ENCODE data around the gene C13orf46. TPM values are rescaled to one million over a fixed set of nuclear protein-coding genes. Genes with fewer than 3 reads are reported as not detected.

Gene C13orf46
- total and polyA plus RNA-seq, 2 donors (not counting 1 experiment from before 2014, with no cell fraction given) = 0.50 to 0.56 TPM

DNA sequence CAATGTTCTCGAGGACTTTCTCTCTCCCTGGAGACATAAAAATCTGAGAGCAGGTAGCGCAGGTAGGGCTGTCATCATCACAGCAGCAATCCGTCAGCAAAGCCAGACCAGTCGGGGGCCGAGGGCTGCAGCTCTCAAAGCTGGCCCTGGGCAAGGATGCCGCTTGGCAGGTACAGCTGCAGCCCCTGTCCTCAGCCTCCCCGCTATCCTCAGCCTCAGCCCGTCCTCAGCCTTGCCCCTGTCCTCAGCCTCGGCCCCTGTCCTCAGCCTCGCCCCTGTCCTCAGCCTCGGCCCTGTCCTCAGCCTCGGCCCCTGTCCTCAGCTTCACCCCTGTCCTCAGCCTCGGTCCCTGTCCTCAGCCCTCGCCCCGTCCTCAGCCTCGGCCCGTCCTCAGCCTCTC lies 10.9 kb downstream of the C13orf46 start:
- Histone ChIP-seq H2AFZ (ENCODE audit: low read length) (no peak overlapping the region), H3K4me3 (replicated peaks in 1 of 4; ENCODE audit: control extremely low read depth in 1 of 4, insufficient read depth in 1 of 4, low read depth in 3 of 4, low read length in 4 of 4) (no peak overlapping the region), H3K27me3 (ENCODE audit: control insufficient read depth, insufficient read depth, low read length) (no peaks in the 10 kb centered on the region), H3K4me1 (ENCODE audit: control insufficient read depth, extremely low read depth, insufficient read depth, low read length) (no peaks in the 10 kb centered on the region), H3K9me3 (ENCODE audit: control insufficient read depth, insufficient read depth, low read depth, low read length) (no peaks in the 10 kb centered on the region), H3K4me2 (ENCODE audit: extremely low read depth, insufficient read depth, low read length) (no peak overlapping the region), H3K9ac (ENCODE audit: insufficient read depth, low read length) (no peak overlapping the region), H3K36me3 (ENCODE audit: control insufficient read depth, insufficient read depth, low read length) (peaks cover 9% of the 10 kb centered on the region), H3K27ac (ENCODE audit: insufficient read depth, low read length) (no peak overlapping the region), H4K20me1 (ENCODE audit: control insufficient read depth, extremely low read depth, insufficient read depth, low read length) (no peaks in the 10 kb centered on the region), H3K79me2 (ENCODE audit: control insufficient read depth, insufficient read depth, low read length) (no peaks in the 10 kb centered on the region)
- DNase-seq (ENCODE audit: low read depth in 2 of 2) = no peak
- no peak for TF ChIP-seq EZH2 (IDR thresholded peaks at IDR 0.05; ENCODE audit: low read length, missing control alignments)
- TF ChIP-seq, protein P1, sequence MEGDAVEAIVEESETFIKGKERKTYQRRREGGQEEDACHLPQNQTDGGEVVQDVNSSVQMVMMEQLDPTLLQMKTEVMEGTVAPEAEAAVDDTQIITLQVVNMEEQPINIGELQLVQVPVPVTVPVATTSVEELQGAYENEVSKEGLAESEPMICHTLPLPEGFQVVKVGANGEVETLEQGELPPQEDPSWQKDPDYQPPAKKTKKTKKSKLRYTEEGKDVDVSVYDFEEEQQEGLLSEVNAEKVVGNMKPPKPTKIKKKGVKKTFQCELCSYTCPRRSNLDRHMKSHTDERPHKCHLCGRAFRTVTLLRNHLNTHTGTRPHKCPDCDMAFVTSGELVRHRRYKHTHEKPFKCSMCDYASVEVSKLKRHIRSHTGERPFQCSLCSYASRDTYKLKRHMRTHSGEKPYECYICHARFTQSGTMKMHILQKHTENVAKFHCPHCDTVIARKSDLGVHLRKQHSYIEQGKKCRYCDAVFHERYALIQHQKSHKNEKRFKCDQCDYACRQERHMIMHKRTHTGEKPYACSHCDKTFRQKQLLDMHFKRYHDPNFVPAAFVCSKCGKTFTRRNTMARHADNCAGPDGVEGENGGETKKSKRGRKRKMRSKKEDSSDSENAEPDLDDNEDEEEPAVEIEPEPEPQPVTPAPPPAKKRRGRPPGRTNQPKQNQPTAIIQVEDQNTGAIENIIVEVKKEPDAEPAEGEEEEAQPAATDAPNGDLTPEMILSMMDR (conservative IDR thresholded peaks at IDR 0.05 in 1 of 2, IDR thresholded peaks at IDR 0.05 in 1 of 2; ENCODE audit: low read depth in 1 of 2, low read length in 2 of 2) = no peak

DNA sequence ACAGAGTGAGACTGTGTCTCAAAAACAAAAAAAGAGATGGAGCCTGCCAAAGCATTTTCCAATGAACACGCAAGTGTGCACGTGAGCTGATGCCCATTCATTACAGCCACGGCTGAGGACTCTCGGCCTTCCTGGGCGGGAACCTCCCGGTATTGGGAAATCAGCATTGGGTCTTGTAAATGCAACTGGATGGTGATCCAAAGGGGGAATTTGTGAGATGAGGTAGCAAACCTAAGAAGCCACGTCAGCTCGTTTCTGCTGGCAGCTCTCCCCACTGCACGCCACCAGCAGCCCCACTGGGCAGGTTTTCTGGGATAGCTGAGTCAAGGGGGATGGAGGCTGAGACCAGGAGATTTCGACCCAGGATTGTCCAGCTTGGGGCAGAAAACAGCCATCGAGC lies 11.5 kb downstream of the C13orf46 start:
- H2AFZ ChIP-seq (ENCODE audit: low read length) = no peak overlapping the region
- H3K9ac ChIP-seq (ENCODE audit: insufficient read depth, low read length) = no peak overlapping the region
- H4K20me1 ChIP-seq (ENCODE audit: control insufficient read depth, extremely low read depth, insufficient read depth, low read length) = no peaks in the 10 kb centered on the region
- H3K27ac ChIP-seq (ENCODE audit: insufficient read depth, low read length) = no peak overlapping the region
- peaks cover 7% of the 10 kb centered on the region for H3K36me3 ChIP-seq (ENCODE audit: control insufficient read depth, insufficient read depth, low read length)
- TF ChIP-seq, protein P1 (conservative IDR thresholded peaks at IDR 0.05 in 1 of 2, IDR thresholded peaks at IDR 0.05 in 1 of 2; ENCODE audit: low read depth in 1 of 2, low read length in 2 of 2) = no peak
- TF ChIP-seq EZH2 (IDR thresholded peaks at IDR 0.05; ENCODE audit: low read length, missing control alignments) = no peak
- H3K4me2 ChIP-seq (ENCODE audit: extremely low read depth, insufficient read depth, low read length) = no peak overlapping the region
- H3K4me1 ChIP-seq (ENCODE audit: control insufficient read depth, extremely low read depth, insufficient read depth, low read length) = no peaks in the 10 kb centered on the region
- DNase-seq (ENCODE audit: low read depth in 2 of 2) = no peak
- H3K9me3 ChIP-seq (ENCODE audit: control insufficient read depth, insufficient read depth, low read depth, low read length) = no peaks in the 10 kb centered on the region
- no peaks in the 10 kb centered on the region for H3K79me2 ChIP-seq (ENCODE audit: control insufficient read depth, insufficient read depth, low read length)
- H3K4me3 ChIP-seq (replicated peaks in 1 of 4; ENCODE audit: control extremely low read depth in 1 of 4, insufficient read depth in 1 of 4, low read depth in 3 of 4, low read length in 4 of 4) = no peak overlapping the region
- H3K27me3 ChIP-seq (ENCODE audit: control insufficient read depth, insufficient read depth, low read length) = no peaks in the 10 kb centered on the region

DNA sequence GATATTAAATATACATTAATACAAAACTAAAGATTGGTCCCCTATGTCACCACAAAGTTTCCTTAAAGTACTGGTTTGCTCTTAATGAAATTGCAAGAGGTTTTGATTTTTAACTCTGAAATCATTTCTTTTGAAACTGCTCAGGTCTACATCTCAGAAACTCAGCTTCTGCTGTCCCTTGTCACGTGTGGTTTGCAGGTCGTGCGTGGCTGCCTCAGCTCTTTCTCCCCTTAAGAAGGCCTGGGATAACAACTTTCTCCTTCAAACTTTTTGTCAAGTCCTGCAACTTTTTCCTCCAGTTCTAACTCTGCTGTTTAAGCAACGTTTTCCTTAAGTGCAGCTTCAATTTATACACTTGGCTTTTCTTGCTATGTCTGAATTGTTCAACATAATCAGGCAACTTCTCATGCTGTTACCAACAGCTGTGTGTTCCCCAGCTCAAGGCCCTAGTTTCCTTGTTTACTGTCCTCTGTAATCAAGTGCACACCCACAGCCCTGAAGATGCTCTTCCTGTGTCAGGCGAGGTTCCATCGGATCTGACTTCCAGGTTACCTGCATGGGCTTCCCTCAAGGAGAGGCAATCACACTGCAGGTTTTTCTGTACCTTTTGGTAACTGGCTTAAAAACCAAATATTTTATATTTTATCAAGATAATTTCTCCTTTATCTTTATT lies 13.5 kb downstream of the C13orf46 start:
- H3K9me3 ChIP-seq (ENCODE audit: control insufficient read depth, insufficient read depth, low read depth, low read length) = no peaks in the 10 kb centered on the region
- H3K36me3 ChIP-seq (ENCODE audit: control insufficient read depth, insufficient read depth, low read length) = peaks cover 7% of the 10 kb centered on the region
- H2AFZ ChIP-seq (ENCODE audit: low read length) = no peak overlapping the region
- no peak for DNase-seq (ENCODE audit: low read depth in 2 of 2)
- TF ChIP-seq, protein P1 (conservative IDR thresholded peaks at IDR 0.05 in 1 of 2, IDR thresholded peaks at IDR 0.05 in 1 of 2; ENCODE audit: low read depth in 1 of 2, low read length in 2 of 2) = no peak
- TF ChIP-seq EZH2 (IDR thresholded peaks at IDR 0.05; ENCODE audit: low read length, missing control alignments) = no peak
- H3K4me2 ChIP-seq (ENCODE audit: extremely low read depth, insufficient read depth, low read length) = no peak overlapping the region
- H3K27ac ChIP-seq (ENCODE audit: insufficient read depth, low read length) = no peak overlapping the region
- H3K4me3 ChIP-seq (replicated peaks in 1 of 4; ENCODE audit: control extremely low read depth in 1 of 4, insufficient read depth in 1 of 4, low read depth in 3 of 4, low read length in 4 of 4) = no peak overlapping the region
- H3K4me1 ChIP-seq (ENCODE audit: control insufficient read depth, extremely low read depth, insufficient read depth, low read length) = no peaks in the 10 kb centered on the region
- H3K27me3 ChIP-seq (ENCODE audit: control insufficient read depth, insufficient read depth, low read length) = no peaks in the 10 kb centered on the region
- H3K9ac ChIP-seq (ENCODE audit: insufficient read depth, low read length) = no peak overlapping the region
- H3K79me2 ChIP-seq (ENCODE audit: control insufficient read depth, insufficient read depth, low read length) = no peaks in the 10 kb centered on the region
- H4K20me1 ChIP-seq (ENCODE audit: control insufficient read depth, extremely low read depth, insufficient read depth, low read length) = no peaks in the 10 kb centered on the region

Data from fibroblast of lung (primary cell).